GM18873 (cell line): ENCODE results near the gene ARMC8.

Experiments used
- ATAC-seq: cut with Tn5 transposase; IDR thresholded peaks from one replicate; pipeline ENCODE4 v1.9.1; 2021; ENCODE audit warnings: mild to moderate bottlenecking, moderate library complexity, moderate number of reproducible peaks; ENCODE audit not compliant: unreplicated experiment, low FRiP score

ARMC8 gene

GRCh38 chr3:138297059-138297607, 110.0 kb downstream of the ARMC8 start:
- ATAC-seq = no peak

- ATAC-seq = no peak
Observed at GRCh38 chr3:138297876-138298275, 110.8 kb downstream of the ARMC8 start.

DNA sequence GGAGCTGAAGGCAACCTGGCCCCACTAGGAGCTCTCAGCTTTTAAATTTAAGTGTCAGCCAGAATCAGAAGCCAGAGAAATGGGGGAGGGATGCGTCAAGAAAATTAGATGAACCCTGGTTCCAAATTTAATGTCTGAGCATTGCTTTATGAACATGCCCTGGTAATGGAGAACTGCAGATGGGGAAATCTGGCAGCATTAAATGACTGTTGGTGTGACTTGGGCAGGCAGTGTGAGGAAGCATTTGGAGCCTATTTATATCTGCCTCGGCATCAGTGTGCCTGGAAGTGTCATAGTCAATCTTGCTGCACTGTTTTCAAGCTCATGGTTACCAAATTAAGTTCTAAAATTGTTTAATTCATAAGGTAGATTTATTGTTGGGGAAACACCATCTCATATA, 113.5 kb downstream of the ARMC8 start:
- no peak for ATAC-seq

DNA sequence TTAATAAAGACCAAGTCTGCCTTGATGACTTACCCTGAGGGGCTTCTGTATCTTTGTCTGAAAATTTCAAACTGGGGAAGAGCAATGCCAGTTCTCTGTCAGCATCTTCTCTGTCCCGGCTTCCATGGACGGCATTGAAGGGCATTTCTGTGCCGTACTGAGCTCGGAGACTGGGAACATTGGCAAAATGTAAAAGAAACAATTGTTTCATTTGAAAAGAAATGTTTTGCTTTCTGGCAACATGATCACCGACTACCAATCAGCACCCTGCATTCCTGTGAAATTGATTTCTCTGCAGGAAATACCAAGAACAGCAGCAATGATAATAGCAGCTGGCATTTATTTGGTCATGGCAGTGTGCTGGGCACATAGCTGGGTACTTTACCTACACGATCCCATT, 116.4 kb downstream of the ARMC8 start:
- ATAC-seq = no peak

GRCh38 chr3:138307899-138308298, 120.8 kb downstream of the ARMC8 start:
- ATAC-seq = no peak

DNA sequence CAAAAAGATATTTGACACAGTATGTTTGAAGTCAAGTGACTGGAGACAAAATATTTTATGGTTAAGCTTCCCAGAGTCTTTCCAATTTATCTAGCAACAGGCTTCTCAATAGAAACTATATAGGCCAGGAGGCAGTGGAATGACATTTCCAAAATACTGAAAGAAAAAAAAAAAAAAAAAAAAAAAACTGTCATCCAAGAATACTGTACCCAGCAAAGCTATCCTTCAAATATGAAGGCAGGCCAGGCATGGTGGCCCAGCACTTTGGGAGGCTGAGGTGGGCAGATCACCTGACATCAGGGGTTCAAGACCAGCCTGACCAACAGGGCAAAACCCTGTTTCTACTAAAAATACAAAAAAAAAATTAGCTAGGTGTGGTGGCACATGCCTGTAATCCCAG, 121.7 kb downstream of the ARMC8 start:
- ATAC-seq = no peak

GRCh38 chr3:138310494-138310893, 123.4 kb downstream of the ARMC8 start:
- no peak for ATAC-seq

DNA sequence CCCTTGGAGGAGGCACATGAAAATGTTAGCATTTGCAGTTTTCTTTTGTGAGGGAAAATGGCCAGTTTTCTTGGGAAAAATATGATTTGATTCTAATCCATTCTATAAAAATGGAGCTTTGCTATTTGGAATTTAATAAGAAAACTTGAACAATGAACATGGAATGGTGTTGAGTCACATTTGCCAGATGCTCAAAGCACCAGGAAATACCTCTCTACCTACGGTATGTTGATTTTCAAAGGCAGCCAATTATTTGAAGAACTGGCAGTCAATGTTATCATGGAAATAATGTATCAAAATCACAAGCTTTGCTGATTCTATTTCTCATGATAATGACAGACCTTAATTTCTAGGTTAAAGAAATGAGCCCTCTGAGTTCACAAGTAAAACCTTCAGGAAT, 127.7 kb downstream of the ARMC8 start:
- ATAC-seq = no peak

DNA sequence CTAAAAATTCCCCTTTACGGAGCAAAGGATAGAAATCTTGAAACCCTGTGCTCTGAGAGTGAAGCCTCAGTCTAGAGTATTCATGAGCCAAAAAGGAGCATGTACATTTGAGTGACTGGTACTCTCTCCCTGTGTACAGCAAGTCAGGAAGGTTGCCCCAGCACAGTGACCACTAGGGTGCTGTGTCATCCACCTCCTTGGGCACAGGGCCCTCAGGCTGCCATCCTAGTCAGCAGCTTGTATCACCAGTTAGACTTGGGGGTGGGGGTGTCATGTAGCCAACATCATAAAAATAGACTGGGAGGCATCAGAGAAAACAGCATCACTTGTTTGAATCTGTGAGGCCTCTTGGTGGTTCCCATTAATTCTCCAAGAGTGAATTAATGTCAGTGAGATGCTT, 130.6 kb downstream of the ARMC8 start:
- ATAC-seq = no peak

DNA sequence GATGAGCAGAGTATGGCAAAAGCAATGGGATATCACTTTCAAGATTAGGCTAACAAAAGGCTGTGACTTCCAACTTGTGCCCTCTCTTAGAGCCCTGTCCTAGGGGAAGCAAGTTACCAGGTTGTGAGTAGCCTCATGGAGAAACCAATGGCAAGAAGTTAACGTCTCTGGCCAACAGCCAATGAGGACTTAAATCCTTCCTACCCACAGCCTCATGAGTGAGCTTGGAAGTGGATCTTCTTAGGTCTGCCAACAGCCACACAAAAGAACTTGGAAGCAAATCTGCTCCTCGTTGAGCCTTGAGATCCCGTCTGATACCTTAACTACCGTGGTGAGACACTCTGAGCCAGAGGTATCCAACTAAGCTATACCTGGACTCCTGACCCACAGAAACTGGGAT, 136.9 kb downstream of the ARMC8 start:
- ATAC-seq = no peak

DNA sequence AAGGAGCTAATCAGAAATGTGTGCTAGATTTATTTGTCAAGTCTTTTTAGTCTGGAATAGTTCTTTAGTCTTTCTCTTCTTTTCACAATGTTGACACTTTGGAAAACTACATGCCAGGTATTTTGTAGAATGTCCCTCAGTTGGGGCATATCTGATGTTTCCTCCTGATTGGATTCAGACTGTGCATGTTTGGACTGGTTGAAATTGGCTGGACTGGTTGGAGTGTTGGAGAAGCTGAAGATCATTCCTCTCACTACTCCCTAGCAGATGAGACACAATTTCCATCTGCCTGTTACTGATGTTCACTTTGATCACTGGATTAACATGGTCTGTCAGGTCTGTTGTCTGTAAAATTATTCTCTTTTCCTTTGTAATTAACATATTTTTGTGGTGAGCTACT, 138.9 kb downstream of the ARMC8 start:
- no peak for ATAC-seq

DNA sequence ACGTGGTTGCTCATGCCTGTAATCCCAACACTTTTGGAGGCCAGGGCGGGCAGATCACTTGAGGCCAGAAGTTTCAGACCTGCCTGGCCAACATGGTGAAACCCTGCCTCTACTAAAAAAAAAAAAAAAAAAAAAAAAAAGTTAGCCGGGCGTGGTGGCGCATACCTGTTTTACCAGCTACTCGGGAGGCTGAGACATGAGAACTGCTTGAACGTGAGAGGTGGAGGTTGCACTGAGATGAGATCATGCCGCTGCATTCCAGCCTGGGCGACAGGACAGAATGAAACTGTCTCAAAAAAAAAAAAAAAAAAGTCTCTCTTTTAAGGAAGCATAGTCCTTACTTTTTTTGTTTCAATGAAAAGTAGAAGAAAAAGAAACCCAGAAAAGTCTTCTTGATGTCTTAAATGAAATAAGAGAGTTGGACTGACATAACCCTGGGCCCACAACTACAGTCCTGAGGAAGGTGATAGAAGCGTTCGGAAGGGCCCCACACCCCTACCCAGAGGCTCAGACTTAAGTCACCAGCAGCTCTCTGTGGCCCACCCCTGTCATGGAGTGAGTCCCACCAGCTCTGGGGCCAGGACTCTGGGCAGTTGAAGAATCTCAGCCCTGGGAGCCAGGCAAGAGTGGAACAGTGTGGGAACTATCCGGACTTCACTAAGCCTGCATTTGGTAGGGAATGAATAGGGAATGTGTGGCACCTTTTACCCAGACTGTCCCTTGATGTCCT, 139.9 kb downstream of the ARMC8 start:
- ATAC-seq = no peak

DNA sequence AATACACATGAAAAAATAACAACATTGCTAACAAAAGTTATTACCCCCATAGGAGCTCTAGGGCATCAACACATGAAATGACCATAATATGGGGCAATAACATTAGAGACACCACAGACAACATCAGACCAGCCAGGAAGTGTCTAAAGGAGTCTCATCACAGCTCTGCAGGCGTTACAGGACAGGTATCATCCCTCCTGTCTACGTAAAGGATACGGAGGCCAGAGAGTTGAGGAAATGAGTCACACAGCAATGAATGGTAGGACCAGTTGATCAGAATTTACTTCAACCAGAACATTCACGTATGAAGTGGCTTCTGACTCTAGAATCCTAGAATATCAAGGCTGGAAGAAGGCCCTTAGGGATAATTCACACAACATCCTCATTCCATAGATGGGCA, 140.7 kb downstream of the ARMC8 start:
- ATAC-seq = no peak

- ATAC-seq = no peak
Observed at GRCh38 chr3:138328341-138328740, 141.2 kb downstream of the ARMC8 start.

- ATAC-seq = no peak
Observed at GRCh38 chr3:138329127-138329983, 142.3 kb downstream of the ARMC8 start, which contains the start of gene NME9. TSS of gene NME9 (minus strand) at chr3:138329851. CDS start at chr3:138329335, 516 bp downstream.

DNA sequence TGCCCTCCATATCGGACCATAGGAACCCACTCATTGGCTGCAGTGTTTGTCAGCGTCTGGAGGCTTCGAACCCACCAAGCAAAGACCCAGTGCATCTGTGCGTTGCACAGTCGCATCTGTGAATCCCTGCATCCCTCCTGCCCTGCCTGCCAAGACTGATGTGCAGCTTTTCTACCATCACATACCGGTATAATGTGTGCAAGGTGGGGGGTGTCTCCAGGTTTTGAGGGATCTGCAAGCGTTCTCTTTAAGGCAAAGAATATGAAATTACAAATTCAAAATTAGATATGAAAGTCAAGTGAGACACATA, 142.8 kb downstream of the ARMC8 start:
- ATAC-seq = no peak

DNA sequence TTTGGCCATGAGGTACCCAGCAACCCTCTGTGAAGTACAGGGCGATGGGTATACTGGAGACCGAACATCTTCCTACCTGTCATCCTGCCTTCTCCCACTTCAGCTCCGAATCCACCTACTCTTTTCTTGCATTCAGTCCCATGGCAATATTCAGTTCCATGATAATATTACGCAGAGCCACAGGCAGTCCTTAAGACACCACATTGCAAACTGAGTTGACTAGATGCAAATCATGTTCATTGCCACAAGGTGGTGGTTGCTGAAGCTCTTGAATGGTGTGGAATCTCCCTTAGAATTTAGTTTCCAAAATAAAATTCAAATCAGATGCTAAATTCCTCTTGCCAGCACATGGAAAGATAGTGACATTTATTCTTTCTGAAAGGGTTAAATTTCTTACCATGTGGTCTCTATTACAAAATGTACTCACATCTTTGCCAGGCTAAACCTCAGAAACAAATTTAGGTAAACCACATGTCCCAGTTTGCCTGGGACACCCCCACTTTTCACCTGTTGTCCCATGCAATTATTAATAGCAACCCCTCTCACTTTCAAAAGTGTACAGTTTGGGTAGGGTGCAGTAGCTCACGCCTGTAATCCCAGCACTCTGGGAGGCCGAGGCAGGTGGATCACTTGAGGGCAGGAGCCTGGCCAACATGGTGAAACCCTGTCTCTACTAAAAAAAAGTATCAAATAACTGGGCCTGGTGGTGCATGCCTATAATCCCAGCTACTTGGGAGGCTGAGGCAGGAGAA, 144.2 kb downstream of the ARMC8 start:
- no peak for ATAC-seq

- no peak for ATAC-seq
Observed at GRCh38 chr3:138332472-138333073, 145.5 kb downstream of the ARMC8 start.

GRCh38 chr3:138334608-138335007, 147.5 kb downstream of the ARMC8 start:
- ATAC-seq = no peak

DNA sequence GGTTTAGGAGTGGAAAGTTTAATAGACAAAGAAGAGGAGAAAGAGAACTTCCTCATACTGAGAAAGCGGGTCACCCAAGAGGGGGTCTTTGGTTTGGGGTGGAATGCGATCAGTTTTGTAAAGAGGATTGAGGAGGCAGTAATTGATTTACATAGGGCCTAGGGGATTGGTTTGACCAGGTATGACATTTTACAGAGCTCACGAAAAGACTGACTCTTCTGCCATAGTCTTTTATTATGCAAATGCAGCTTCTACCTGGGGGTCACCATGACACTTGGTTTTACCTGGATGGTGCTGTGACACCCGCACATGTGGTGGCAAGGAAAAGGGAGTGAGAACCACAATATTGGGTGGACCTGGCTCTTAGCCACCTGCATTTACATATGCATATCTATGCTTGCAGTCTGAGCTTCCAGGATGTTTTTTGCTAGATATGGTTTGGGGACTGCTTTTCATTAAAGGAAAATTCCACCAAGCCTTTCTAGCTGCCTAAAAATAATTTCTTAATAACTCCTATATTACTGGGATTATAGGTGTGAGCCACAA, 149.4 kb downstream of the ARMC8 start:
- no peak for ATAC-seq
